Measurements from ENCODE around the gene TBX4.

TBX4 gene

GRCh38 chr17:61500287-61500686 lies 48.1 kb downstream of the TBX4 start:
- TF ChIP-seq TCF4 (CRISPR knock-in tag; IDR thresholded peaks at IDR 0.05; ENCODE audit: borderline replicate concordance) (no peak), ZNF70 (CRISPR knock-in tag; IDR thresholded peaks at IDR 0.05) (no peak), ISL1 (CRISPR knock-in tag; IDR thresholded peaks at IDR 0.05) (no peak), ESRRG (CRISPR knock-in tag; IDR thresholded peaks at IDR 0.05) (no peak), OSR1 (CRISPR knock-in tag; IDR thresholded peaks at IDR 0.05) (no peak), POU6F1 (CRISPR knock-in tag; IDR thresholded peaks at IDR 0.05; ENCODE audit: borderline replicate concordance, low read depth) (no peak), ZFP3 (CRISPR knock-in tag; IDR thresholded peaks at IDR 0.05) (no peak), TSHZ2 (CRISPR knock-in tag; IDR thresholded peaks at IDR 0.05) (no peak), CSDC2 (CRISPR knock-in tag; IDR thresholded peaks at IDR 0.05) (no peak), ZC3H10 (CRISPR knock-in tag; IDR thresholded peaks at IDR 0.05) (no peak), RARB (CRISPR knock-in tag; IDR thresholded peaks at IDR 0.05) (no peak), ZNF565 (CRISPR knock-in tag; conservative IDR thresholded peaks at IDR 0.05; ENCODE audit: low read depth) (no peak), PPARA (CRISPR knock-in tag; IDR thresholded peaks at IDR 0.05; ENCODE audit: borderline replicate concordance) (no peak), GLIS3 (CRISPR knock-in tag; IDR thresholded peaks at IDR 0.05) (no peak), TOX (CRISPR knock-in tag; IDR thresholded peaks at IDR 0.05; ENCODE audit: borderline replicate concordance) (no peak), BACH2 (CRISPR knock-in tag; IDR thresholded peaks at IDR 0.05; ENCODE audit: borderline replicate concordance) (no peak), CSRNP3 (CRISPR knock-in tag; IDR thresholded peaks at IDR 0.05) (no peak), SNAI2 (CRISPR knock-in tag; IDR thresholded peaks at IDR 0.05) (no peak)
- ATAC-seq, result no peak

- TF ChIP-seq ZNF8 (CRISPR knock-in tag; IDR thresholded peaks at IDR 0.05) (no peak), CSRNP3 (CRISPR knock-in tag; IDR thresholded peaks at IDR 0.05) (no peak), TCF4 (CRISPR knock-in tag; IDR thresholded peaks at IDR 0.05; ENCODE audit: borderline replicate concordance) (no peak), CSDC2 (CRISPR knock-in tag; IDR thresholded peaks at IDR 0.05) (no peak), ARNTL (CRISPR knock-in tag; IDR thresholded peaks at IDR 0.05; ENCODE audit: borderline replicate concordance, low read depth) (no peak), OSR1 (CRISPR knock-in tag; IDR thresholded peaks at IDR 0.05) (no peak), ZC3H10 (CRISPR knock-in tag; IDR thresholded peaks at IDR 0.05) (no peak), RARB (CRISPR knock-in tag; IDR thresholded peaks at IDR 0.05) (no peak), PATZ1 (CRISPR knock-in tag; IDR thresholded peaks at IDR 0.05; ENCODE audit: borderline replicate concordance) (no peak), ZFP3 (CRISPR knock-in tag; IDR thresholded peaks at IDR 0.05) (no peak), BACH2 (CRISPR knock-in tag; IDR thresholded peaks at IDR 0.05; ENCODE audit: borderline replicate concordance) (no peak), GLIS3 (CRISPR knock-in tag; IDR thresholded peaks at IDR 0.05) (no peak), SNAI2 (CRISPR knock-in tag; IDR thresholded peaks at IDR 0.05) (no peak), ESRRG (CRISPR knock-in tag; IDR thresholded peaks at IDR 0.05) (no peak)
- no peak for ATAC-seq
Observed at GRCh38 chr17:61502292-61502691, 50.1 kb downstream of the TBX4 start.

- no peak for ATAC-seq
Observed at GRCh38 chr17:61503961-61504360, 51.7 kb downstream of the TBX4 start.

More at GRCh38 chr17:61503961-61504360, 51.7 kb downstream of the TBX4 start:
- TF ChIP-seq CSRNP3 (CRISPR knock-in tag; IDR thresholded peaks at IDR 0.05) (no peak), ZFP30 (CRISPR knock-in tag; IDR thresholded peaks at IDR 0.05) (no peak), POU6F1 (CRISPR knock-in tag; IDR thresholded peaks at IDR 0.05; ENCODE audit: borderline replicate concordance, low read depth) (no peak), PPARA (CRISPR knock-in tag; IDR thresholded peaks at IDR 0.05; ENCODE audit: borderline replicate concordance) (no peak), ZC3H10 (CRISPR knock-in tag; IDR thresholded peaks at IDR 0.05) (no peak)
